HUES64 (cell line): ENCODE measurements around the gene IGF2R.

Experiments
- H3K27ac ChIP-seq: 2 replicates; pipeline ENCODE4 v1.7.0; 2013; ENCODE audit warnings: low read depth, low read length, inconsistent platforms
- H3K27me3 ChIP-seq: 2 replicates; pipeline ENCODE4 v1.6.1; 2013; ENCODE audit warnings: mild to moderate bottlenecking, low read length; ENCODE audit not compliant: insufficient read depth
- H3K36me3 ChIP-seq: 2 replicates; pipeline ENCODE4 v1.6.1; 2013; ENCODE audit warnings: mild to moderate bottlenecking, low read length; ENCODE audit not compliant: insufficient read depth
- H3K4me1 ChIP-seq: 2 replicates; pipeline ENCODE4 v1.6.1; 2013; ENCODE audit warnings: mild to moderate bottlenecking, low read length, moderate library complexity; ENCODE audit not compliant: insufficient read depth
- H3K4me3 ChIP-seq: 2 replicates; pipeline ENCODE4 v1.5.1; 2013; ENCODE audit warnings: mild to moderate bottlenecking, low read length, moderate library complexity
- H3K9ac ChIP-seq: 2 replicates; pipeline ENCODE4 v1.6.1; 2013; ENCODE audit warnings: mild to moderate bottlenecking, low read depth, low read length
- H3K9me3 ChIP-seq: 2 replicates; pipeline ENCODE4 v1.6.1; 2013; ENCODE audit warnings: low read depth, low read length; ENCODE audit not compliant: insufficient read depth
- WGBS: fragments of 150-250, 120-280 bp; methylation state at CpG from one replicate; pipeline ENCODE4 v1.1.7; 2013; ENCODE audit warnings: missing lambda C conversion rate; 5-methylcytosine and 5-hydroxymethylcytosine counted together

IGF2R gene

GRCh38 chr6:160041608-160042007 is 72.7 kb downstream of the IGF2R start:
- H3K4me1 ChIP-seq, result no peaks in the 10 kb centered on the region
- no peak overlapping the region for H3K4me3 ChIP-seq
- peaks cover 74% of the 10 kb centered on the region for H3K36me3 ChIP-seq
- no peak overlapping the region for H3K27ac ChIP-seq
- no peaks in the 10 kb centered on the region for H3K9me3 ChIP-seq
- no peaks in the 10 kb centered on the region for H3K27me3 ChIP-seq
- H3K9ac ChIP-seq, result no peak overlapping the region
- WGBS, result 97% methylated on average over 6 of the region's 6 CpGs

- WGBS, result 95% methylated on average over 12 of the region's 12 CpGs
- no peak overlapping the region for H3K4me3 ChIP-seq
- H3K27ac ChIP-seq, result no peak overlapping the region
- no peaks in the 10 kb centered on the region for H3K27me3 ChIP-seq
- H3K36me3 ChIP-seq, result peaks cover 75% of the 10 kb centered on the region
- H3K9me3 ChIP-seq, result no peaks in the 10 kb centered on the region
- H3K9ac ChIP-seq, result no peak overlapping the region
- no peaks in the 10 kb centered on the region for H3K4me1 ChIP-seq
Observed at GRCh38 chr6:160042014-160042773, 73.3 kb downstream of the IGF2R start.

- Histone ChIP-seq H3K4me3 (no peak overlapping the region), H3K4me1 (no peaks in the 10 kb centered on the region), H3K27ac (no peak overlapping the region), H3K36me3 (peaks cover 81% of the 10 kb centered on the region), H3K9ac (no peak overlapping the region), H3K27me3 (no peaks in the 10 kb centered on the region), H3K9me3 (no peaks in the 10 kb centered on the region)
- 97% methylated on average over 11 of the region's 11 CpGs for WGBS
Observed at GRCh38 chr6:160042788-160043301, 74.0 kb downstream of the IGF2R start.

GRCh38 chr6:160043784-160044183 is 74.9 kb downstream of the IGF2R start:
- 98% methylated on average over 4 of the region's 4 CpGs for WGBS
- no peak overlapping the region for H3K27ac ChIP-seq
- peaks cover 91% of the 10 kb centered on the region for H3K36me3 ChIP-seq

GRCh38 chr6:160044687-160045086 is 75.8 kb downstream of the IGF2R start:
- Histone ChIP-seq H3K36me3 (peaks cover 100% of the 10 kb centered on the region), H3K9me3 (no peaks in the 10 kb centered on the region)
- WGBS, result 100% methylated on average over 4 of the region's 5 CpGs

More at GRCh38 chr6:160043784-160044183, 74.9 kb downstream of the IGF2R start:
- Histone ChIP-seq H3K9ac (no peak overlapping the region), H3K27me3 (no peaks in the 10 kb centered on the region), H3K4me1 (no peaks in the 10 kb centered on the region), H3K4me3 (no peak overlapping the region), H3K9me3 (no peaks in the 10 kb centered on the region)

GRCh38 chr6:160048471-160048870 is 79.6 kb downstream of the IGF2R start:
- peaks cover 93% of the 10 kb centered on the region for H3K36me3 ChIP-seq
- no peaks in the 10 kb centered on the region for H3K9me3 ChIP-seq
- H3K9ac ChIP-seq, result no peak overlapping the region
- no peaks in the 10 kb centered on the region for H3K27me3 ChIP-seq
- H3K27ac ChIP-seq, result no peak overlapping the region
- no peaks in the 10 kb centered on the region for H3K4me1 ChIP-seq
- 95% methylated on average over 6 of the region's 6 CpGs for WGBS
- H3K4me3 ChIP-seq, result no peak overlapping the region

More at GRCh38 chr6:160044687-160045086, 75.8 kb downstream of the IGF2R start:
- Histone ChIP-seq H3K4me3 (no peak overlapping the region), H3K27ac (no peak overlapping the region), H3K9ac (no peak overlapping the region), H3K4me1 (no peaks in the 10 kb centered on the region), H3K27me3 (no peaks in the 10 kb centered on the region)

- no peaks in the 10 kb centered on the region for H3K9me3 ChIP-seq
- no peak overlapping the region for H3K9ac ChIP-seq
- no peak overlapping the region for H3K27ac ChIP-seq
- H3K36me3 ChIP-seq, result peaks cover 93% of the 10 kb centered on the region
- H3K4me1 ChIP-seq, result no peaks in the 10 kb centered on the region
- 95% methylated on average over 9 of the region's 9 CpGs for WGBS
- H3K27me3 ChIP-seq, result no peaks in the 10 kb centered on the region
- no peak overlapping the region for H3K4me3 ChIP-seq
Observed at GRCh38 chr6:160049346-160049745, 80.5 kb downstream of the IGF2R start.

GRCh38 chr6:160050022-160050421 is 81.1 kb downstream of the IGF2R start:
- no peak overlapping the region for H3K27ac ChIP-seq
- no peak overlapping the region for H3K4me3 ChIP-seq
- peaks cover 93% of the 10 kb centered on the region for H3K36me3 ChIP-seq
- no peaks in the 10 kb centered on the region for H3K9me3 ChIP-seq
- no peaks in the 10 kb centered on the region for H3K27me3 ChIP-seq
- H3K9ac ChIP-seq, result no peak overlapping the region
- WGBS, result 97% methylated on average over 7 of the region's 7 CpGs
- H3K4me1 ChIP-seq, result no peaks in the 10 kb centered on the region

GRCh38 chr6:160051390-160051789 is 82.5 kb downstream of the IGF2R start:
- no peak overlapping the region for H3K4me3 ChIP-seq
- no peak overlapping the region for H3K9ac ChIP-seq
- H3K27ac ChIP-seq, result no peak overlapping the region
- H3K4me1 ChIP-seq, result no peaks in the 10 kb centered on the region
- H3K27me3 ChIP-seq, result no peaks in the 10 kb centered on the region
- 93% methylated on average over 2 of the region's 2 CpGs for WGBS
- no peaks in the 10 kb centered on the region for H3K9me3 ChIP-seq
- H3K36me3 ChIP-seq, result peaks cover 93% of the 10 kb centered on the region

GRCh38 chr6:160054271-160054670 is 85.4 kb downstream of the IGF2R start:
- H3K36me3 ChIP-seq, result peaks cover 93% of the 10 kb centered on the region
- H3K4me3 ChIP-seq, result no peak overlapping the region
- H3K9me3 ChIP-seq, result no peaks in the 10 kb centered on the region

GRCh38 chr6:160054913-160055312 is 86.0 kb downstream of the IGF2R start:
- no peak overlapping the region for H3K9ac ChIP-seq
- H3K4me3 ChIP-seq, result no peak overlapping the region
- no peak overlapping the region for H3K27ac ChIP-seq
- peaks cover 93% of the 10 kb centered on the region for H3K36me3 ChIP-seq
- WGBS, result 95% methylated on average over 7 of the region's 7 CpGs
- no peaks in the 10 kb centered on the region for H3K27me3 ChIP-seq
- H3K9me3 ChIP-seq, result no peaks in the 10 kb centered on the region
- no peaks in the 10 kb centered on the region for H3K4me1 ChIP-seq

More at GRCh38 chr6:160054271-160054670, 85.4 kb downstream of the IGF2R start:
- Histone ChIP-seq H3K27ac (no peak overlapping the region), H3K4me1 (no peaks in the 10 kb centered on the region), H3K27me3 (no peaks in the 10 kb centered on the region), H3K9ac (no peak overlapping the region)
- 90% methylated on average over 6 of the region's 6 CpGs for WGBS
